Hepatocyte (in vitro differentiated cells): Measurements from ENCODE around the gene RELL1. TPM values are rescaled to one million over a fixed set of nuclear protein-coding genes. Genes with fewer than 3 reads are reported as not detected.

Source experiments
- DNase-seq: peaks from one replicate; pipeline ENCODE4 v3.0.0-alpha.2; 2016; ENCODE audit warnings: low spot score
- H2AFZ ChIP-seq: fragments of 200-600 bp; sonication (generic); 2 replicates; pipeline ENCODE4 v1.6.0; 2016; ENCODE audit warnings: antibody characterized with exemption, mild to moderate bottlenecking
- H3K27ac ChIP-seq: fragments of 200-600 bp; sonication (generic); 2 replicates; pipeline ENCODE4 v1.5.1; 2016; ENCODE audit warnings: mild to moderate bottlenecking
- H3K27me3 ChIP-seq: fragments of 200-600 bp; sonication (generic); 2 replicates; pipeline ENCODE4 v1.6.1; 2016
- H3K36me3 ChIP-seq: fragments of 200-600 bp; sonication (generic); replicated peaks from 2 replicates; pipeline ENCODE4 v1.5.1; 2016; ENCODE audit warnings: low read depth; ENCODE audit not compliant: insufficient read depth
- H3K4me1 ChIP-seq: fragments of 200-600 bp; sonication (generic); 2 replicates; pipeline ENCODE4 v1.5.1; 2016; ENCODE audit warnings: mild to moderate bottlenecking, moderate library complexity; ENCODE audit not compliant: insufficient read depth
- H3K4me2 ChIP-seq: fragments of 200-600 bp; sonication (generic); 2 replicates; pipeline ENCODE4 v1.6.0; 2016
- H3K4me3 ChIP-seq: fragments of 200-600 bp; sonication (generic); 2 replicates; pipeline ENCODE4 v1.5.1; 2016; ENCODE audit warnings: mild to moderate bottlenecking
- H3K79me2 ChIP-seq: fragments of 200-600 bp; sonication (generic); 2 replicates; pipeline ENCODE4 v1.6.0; 2017; ENCODE audit warnings: mild to moderate bottlenecking
- H3K9me2 ChIP-seq: fragments of 200-600 bp; sonication (generic); replicated peaks from 2 replicates; pipeline ENCODE4 v1.6.0; 2017; ENCODE audit warnings: mild to moderate bottlenecking; ENCODE audit not compliant: insufficient read depth
- H3K9me3 ChIP-seq: fragments of 200-600 bp; sonication (generic); 2 replicates; pipeline ENCODE4 v1.5.1; 2016; ENCODE audit warnings: low read depth, mild to moderate bottlenecking
- H4K20me1 ChIP-seq: fragments of 200-600 bp; sonication (generic); 2 replicates; pipeline ENCODE4 v1.6.0; 2016; ENCODE audit warnings: mild to moderate bottlenecking; ENCODE audit not compliant: insufficient read depth, poor library complexity, severe bottlenecking
- CTCF ChIP-seq: fragments of 200-600 bp; sonication (generic); IDR thresholded peaks from 2 replicates; pipeline ENCODE4 v1.5.1; 2016; ENCODE audit warnings: antibody characterized with exemption, mild to moderate bottlenecking; ENCODE audit not compliant: poor library complexity
- EZH2 ChIP-seq: fragments of 200-600 bp; sonication (generic); IDR thresholded peaks from 2 replicates; pipeline ENCODE4 v1.6.1; 2016; ENCODE audit warnings: antibody characterized with exemption, mild to moderate bottlenecking, borderline replicate concordance
- EZH2phosphoT487 ChIP-seq: fragments of 200-600 bp; sonication (generic); IDR thresholded peaks from one replicate; pipeline ENCODE4 v1.6.1; 2018; ENCODE audit warnings: antibody characterized with exemption, mild to moderate bottlenecking, low read depth, moderate library complexity; ENCODE audit not compliant: unreplicated experiment, severe bottlenecking
- WGBS: methylation state at CpG from one replicate; pipeline ENCODE4 v1.1.6; 2016; ENCODE audit warnings: low lambda C conversion rate; ENCODE audit errors: missing lambda C conversion rate; 5-methylcytosine and 5-hydroxymethylcytosine counted together
- polyA plus RNA-seq: library from polyadenylated mRNA; unstranded; fragments of >200 nt; fragmentation: Nextera tagmentation; extraction: Ambion mirVana; gene quantifications from 2 replicates; pipeline ENCODE4 v1.2.1, GENCODE V29; 2016
- total RNA-seq: library from RNA; depleted of rRNA; stranded (reverse); fragments of >200 nt; gene quantifications from 2 replicates; pipeline ENCODE4 v1.2.3, GENCODE V29; 2014

RELL1 gene
- total and polyA plus RNA-seq, 2 experiments from 2014 or later = 5.5 to 39.8 TPM

DNA sequence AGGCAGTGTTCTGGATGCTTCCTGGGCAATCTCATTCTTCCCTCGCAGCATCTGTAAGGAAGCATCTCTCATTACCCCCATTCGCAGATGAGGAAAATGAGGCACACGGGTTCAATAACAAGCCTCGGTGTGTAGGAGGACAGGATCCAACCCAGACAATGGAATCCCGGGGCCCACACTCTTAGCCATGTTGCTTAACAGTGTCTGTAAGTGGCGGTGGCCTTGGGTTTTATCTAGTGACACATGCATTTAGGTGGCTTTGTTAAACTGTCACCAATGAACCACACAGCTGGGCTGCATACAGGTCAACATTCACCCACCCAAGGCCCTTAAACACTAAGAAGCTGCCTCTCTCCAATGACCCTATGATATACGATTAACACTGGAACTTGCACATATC is 22.6 kb downstream of the RELL1 start:
- Histone ChIP-seq H3K79me2 (peaks cover 70% of the 10 kb centered on the region), H4K20me1 (peaks cover 9% of the 10 kb centered on the region), H3K27ac (peak overlapping the region; percentile 10), H2AFZ (no peak overlapping the region), H3K27me3 (no peaks in the 10 kb centered on the region), H3K9me3 (no peaks in the 10 kb centered on the region), H3K4me1 (peaks cover 53% of the 10 kb centered on the region), H3K4me3 (no peak overlapping the region), H3K4me2 (no peak overlapping the region), H3K36me3 (no peaks in the 10 kb centered on the region), H3K9me2 (no peaks in the 10 kb centered on the region)
- 59% methylated on average over 7 of the region's 7 CpGs for WGBS
- no peak for DNase-seq
- TF ChIP-seq EZH2 = no peak
- TF ChIP-seq EZH2phosphoT487 = no peak
- TF ChIP-seq CTCF = no peak

DNA sequence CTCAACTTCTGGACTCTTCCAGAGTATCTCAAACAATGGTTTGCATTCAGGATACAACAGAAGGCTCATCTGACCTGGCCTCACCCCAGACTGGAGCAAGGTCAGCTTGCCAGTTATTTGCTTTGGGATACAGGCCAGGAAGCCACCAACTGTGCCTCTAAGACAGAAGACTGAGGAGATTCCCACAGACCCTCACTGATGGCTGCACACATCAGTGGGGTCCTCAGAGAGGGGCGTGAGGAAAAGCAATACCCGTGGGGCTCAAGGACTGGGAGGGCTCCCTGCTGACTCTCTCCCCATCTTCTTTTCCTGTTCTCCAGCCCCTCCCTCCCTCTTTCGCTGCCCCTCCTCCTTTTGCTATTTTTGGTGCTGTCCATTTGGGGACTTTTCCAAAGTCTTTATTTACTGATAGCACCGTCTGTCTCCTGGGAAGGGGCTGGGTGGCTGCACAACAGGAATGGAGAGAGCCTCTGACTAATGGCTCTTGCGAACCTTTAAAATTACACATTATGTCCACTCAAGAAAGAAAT is 23.2 kb downstream of the RELL1 start:
- Histone ChIP-seq H3K79me2 (peaks cover 76% of the 10 kb centered on the region), H2AFZ (no peak overlapping the region), H3K4me2 (peak overlapping the region; percentile 19), H3K4me3 (no peak overlapping the region), H3K4me1 (peaks cover 53% of the 10 kb centered on the region), H3K9me2 (no peaks in the 10 kb centered on the region), H4K20me1 (peaks cover 9% of the 10 kb centered on the region), H3K27me3 (no peaks in the 10 kb centered on the region), H3K9me3 (no peaks in the 10 kb centered on the region), H3K36me3 (no peaks in the 10 kb centered on the region), H3K27ac (peak overlapping the region; percentile 10)
- DNase-seq = no peak
- TF ChIP-seq EZH2phosphoT487 = no peak
- no peak for TF ChIP-seq EZH2
- no peak for TF ChIP-seq CTCF
- whole genome bisulfite sequencing = 55% methylated on average over 5 of the region's 5 CpGs

GRCh38 chr4:37662251-37662650 is 23.9 kb downstream of the RELL1 start:
- Histone ChIP-seq H3K4me2 (no peak overlapping the region), H3K27ac (no peak overlapping the region), H3K27me3 (no peaks in the 10 kb centered on the region), H3K9me2 (no peaks in the 10 kb centered on the region), H3K4me1 (peaks cover 48% of the 10 kb centered on the region), H3K4me3 (no peak overlapping the region), H2AFZ (no peak overlapping the region), H4K20me1 (peaks cover 9% of the 10 kb centered on the region), H3K79me2 (peaks cover 75% of the 10 kb centered on the region), H3K36me3 (no peaks in the 10 kb centered on the region), H3K9me3 (no peaks in the 10 kb centered on the region)
- DNase-seq = no peak
- TF ChIP-seq CTCF = no peak
- no peak for TF ChIP-seq EZH2
- no peak for TF ChIP-seq EZH2phosphoT487
- WGBS = 18% methylated on average over 1 of the region's 1 CpG
